ENCODE data around the gene HAND2. TPM values are rescaled to one million over a fixed set of nuclear protein-coding genes. Genes with fewer than 3 reads are reported as not detected.

The HAND2 gene
- total RNA-seq, result 8.6 and 11.4 TPM in 2 replicates

DNA sequence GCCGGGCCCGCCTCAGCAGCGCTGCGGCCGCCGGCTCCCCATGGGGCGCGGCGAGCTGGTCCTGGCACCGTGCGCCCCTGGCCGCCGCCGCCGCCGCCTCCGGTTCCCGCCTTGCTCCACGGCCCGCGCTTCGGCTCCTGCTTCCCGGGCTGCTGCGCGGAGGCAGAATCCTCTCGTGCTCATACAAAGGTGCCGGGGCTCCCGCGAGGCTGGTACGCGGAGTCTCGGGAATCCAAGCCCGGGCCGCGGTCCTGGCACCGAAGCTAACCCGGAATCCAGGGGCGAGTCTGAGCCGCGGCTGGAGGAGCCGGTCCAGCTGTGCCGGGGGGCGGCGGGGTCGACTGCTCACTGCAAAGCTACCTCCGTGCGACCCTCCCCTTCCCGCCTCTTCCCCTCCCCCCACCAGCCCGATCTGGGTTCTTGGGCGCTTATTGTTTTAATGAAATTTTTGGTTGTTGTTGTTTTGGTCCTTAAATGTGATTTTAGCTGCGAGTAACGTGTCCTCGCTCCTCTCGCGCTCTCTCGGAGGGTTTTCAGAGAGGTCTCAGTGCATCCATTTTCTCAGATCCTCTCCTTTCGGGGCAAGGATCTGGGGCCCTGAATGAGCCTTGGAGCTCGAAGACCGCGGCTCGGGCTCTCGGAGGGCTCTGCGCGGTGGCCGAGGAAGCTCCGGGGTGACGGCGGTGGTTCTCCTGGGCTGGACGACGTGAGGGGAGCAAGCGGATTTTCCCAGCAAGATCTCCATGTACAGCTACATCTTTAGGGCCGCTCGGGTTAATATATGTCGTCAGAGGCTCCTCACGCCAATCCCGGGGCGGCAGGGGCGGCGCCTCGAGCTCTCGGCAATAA is at the start of gene HAND2:
HAND2 (minus strand) TSS at position 753 of the 849 bp plus-strand sequence. CDS start 940 bp downstream, outside the sequence.
- DNase-seq (ENCODE audit: low read depth, low spot score), result no peak

DNA sequence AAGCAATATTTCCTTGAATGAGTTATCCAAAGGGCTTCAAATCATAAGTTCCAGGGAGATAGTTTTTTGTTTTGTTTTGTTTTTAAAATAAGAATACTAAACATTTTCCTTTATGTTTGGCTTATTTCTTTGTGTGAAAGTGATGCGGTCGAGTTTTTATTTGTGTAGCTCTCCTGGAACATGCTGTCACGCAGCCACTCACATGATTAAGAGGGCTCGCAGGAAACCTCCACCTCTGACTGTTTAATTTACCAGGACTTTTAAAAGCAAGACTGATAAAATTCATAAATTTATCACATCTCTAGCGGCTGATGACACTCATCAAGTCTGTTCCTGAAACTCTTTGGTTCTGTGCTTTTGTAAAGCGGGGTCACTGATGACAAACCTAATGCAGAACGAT is 48.9 kb upstream of the HAND2 start:
- DNase-seq (ENCODE audit: low read depth, low spot score), result no peak

GRCh38 chr4:173577963-173578362 is 47.9 kb upstream of the HAND2 start:
- no peak for DNase-seq (ENCODE audit: low read depth, low spot score)

GRCh38 chr4:173575482-173576152 is 45.6 kb upstream of the HAND2 start:
- DNase-seq (ENCODE audit: low read depth, low spot score), result no peak

DNA sequence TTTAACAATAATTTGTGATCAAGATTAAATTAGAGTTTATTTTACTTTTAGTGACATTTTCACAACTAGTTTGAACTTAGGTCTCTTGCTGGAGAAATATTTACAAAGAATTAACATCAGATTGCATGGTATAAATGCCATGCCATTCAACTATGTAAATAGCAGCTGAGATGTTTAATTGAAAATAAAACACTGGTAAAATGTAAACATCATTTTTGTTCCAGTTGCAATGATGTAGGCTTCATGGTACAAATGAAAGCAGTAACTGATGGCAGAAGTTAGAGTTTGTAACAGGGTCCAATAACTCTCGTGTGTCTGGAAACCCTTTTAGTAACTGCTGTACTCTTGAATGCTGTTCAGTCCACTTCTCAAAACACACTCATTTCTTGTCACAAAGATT is 43.7 kb upstream of the HAND2 start:
- no peak for DNase-seq (ENCODE audit: low read depth, low spot score)

GRCh38 chr4:173573286-173573685 is 43.3 kb upstream of the HAND2 start:
- DNase-seq (ENCODE audit: low read depth, low spot score), result no peak

DNA sequence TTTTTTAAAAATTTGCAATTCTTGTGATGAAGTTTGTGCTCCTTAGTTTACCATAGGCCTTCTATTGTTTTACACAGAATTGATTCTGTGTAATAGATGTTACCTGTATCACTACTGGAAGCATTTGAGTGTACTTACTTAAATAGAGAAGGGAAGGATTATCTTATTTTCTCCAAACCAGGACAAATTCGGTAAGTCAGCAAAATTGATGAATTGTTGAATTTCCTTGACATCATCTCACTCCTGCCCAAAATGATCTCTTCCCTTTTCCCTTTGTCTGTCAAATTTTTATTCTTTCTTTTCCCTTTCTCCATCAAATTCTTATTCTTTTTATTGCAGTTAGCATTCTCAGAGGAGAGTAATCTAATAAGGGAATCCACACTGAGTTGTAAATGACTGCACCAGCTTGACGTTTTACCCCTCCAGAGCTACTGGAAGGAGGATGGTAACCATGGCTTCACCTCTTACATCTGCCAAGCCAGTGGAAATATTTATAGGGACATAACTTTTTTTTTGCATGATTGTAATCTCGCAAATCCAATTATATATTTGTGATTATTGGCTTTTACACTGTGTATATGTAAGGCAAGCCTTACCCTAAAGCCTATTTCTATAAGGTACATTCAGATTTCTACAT is 42.6 kb upstream of the HAND2 start:
- no peak for DNase-seq (ENCODE audit: low read depth, low spot score)

- DNase-seq (ENCODE audit: low read depth, low spot score), result no peak
Measured at GRCh38 chr4:173571620-173572019, 41.6 kb upstream of the HAND2 start.

DNA sequence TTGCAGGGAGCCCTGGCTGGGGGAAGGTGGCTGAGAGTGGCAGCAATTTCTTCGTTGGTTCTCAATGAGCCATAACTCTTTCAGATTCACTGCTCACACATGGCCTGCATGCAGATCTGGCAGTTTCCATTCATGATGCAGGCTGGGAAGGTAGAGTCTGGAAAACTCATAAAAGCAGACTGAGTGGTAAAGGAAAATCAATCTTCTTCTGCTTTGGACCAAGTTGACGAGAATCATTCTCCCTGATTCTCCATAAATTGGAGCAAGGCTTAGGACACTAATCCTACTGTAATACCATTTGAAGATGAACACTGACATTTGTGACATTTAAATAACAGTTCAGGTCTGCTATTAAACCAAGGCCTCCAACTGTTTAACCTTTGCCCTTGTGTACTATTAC is 35.3 kb upstream of the HAND2 start:
- DNase-seq (ENCODE audit: low read depth, low spot score), result no peak

DNA sequence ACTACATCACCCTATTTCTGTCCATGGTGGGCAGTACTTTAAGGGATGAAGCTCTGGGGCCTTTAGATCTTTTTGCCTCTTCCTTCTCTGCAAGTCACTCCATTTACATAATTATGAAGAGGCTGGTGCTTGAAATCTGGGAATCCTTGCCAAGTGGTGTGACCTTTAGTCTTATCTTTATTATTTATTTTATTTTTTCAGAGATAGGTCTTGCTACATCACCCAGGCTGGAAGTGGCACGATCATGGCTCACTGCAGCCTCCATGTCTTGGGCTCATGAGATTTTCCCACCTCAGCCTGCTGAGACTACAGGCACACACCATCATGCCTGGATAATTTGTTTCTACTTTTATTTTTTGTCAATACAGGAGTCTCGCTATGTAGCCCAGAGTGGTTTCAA is 34.4 kb upstream of the HAND2 start:
- no peak for DNase-seq (ENCODE audit: low read depth, low spot score)

- no peak for DNase-seq (ENCODE audit: low read depth, low spot score)
Measured at GRCh38 chr4:173560896-173561295, 30.9 kb upstream of the HAND2 start.

DNA sequence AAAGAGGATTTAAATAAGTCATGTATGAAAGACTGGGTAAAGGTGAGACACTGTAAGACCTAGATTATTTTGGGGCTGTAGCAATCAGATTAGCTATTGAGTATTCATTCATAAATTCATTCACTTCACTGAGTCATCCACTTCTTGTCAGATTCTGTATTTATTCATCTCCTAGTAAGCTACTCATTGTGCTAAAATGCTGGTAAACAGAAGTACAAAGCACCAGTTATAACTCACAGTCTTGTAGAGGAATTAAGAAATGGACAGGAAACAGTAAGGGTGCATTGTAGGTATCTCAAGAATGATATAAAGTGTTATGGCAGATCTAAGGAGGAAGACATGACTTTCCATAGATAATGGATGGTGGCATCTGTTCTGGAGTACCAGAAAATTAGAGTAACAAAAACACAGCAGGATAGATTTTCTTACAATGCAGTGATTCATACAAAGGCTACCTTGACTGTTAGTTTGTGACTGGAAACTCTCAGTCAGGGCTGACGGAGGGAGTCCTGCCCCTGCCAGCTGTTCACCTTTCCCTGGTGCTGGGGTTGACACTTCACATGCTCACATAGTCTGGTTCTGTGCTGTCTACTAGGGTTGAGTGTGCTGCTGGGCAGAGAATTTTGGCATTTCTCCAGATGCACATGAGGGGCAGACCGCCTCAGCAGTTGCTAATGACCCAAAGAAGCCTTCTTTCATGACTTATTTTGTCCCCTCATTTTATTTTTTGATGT is 26.5 kb upstream of the HAND2 start:
- no peak for DNase-seq (ENCODE audit: low read depth, low spot score)

DNA sequence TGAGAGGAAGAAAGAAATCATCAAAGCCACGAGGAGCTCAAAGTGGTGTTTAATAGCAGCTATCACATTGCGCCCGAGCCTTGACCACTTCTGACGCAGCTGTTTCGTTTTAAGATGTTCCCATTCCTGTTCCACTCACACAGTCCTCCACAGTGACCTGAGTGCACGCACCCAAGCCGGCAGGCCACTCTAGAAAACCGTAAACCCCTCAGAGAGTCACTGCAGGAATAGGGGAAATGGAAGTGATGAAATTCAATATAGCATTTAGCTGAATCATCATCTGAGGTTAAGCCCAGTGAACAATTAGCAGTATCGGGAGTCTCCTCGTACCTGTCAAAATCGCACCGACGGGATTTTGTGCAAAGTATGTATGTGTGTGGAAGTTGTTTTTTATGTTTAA is 17.9 kb upstream of the HAND2 start:
- DNase-seq (ENCODE audit: low read depth, low spot score), result no peak

GRCh38 chr4:173546776-173547175 is 16.7 kb upstream of the HAND2 start:
- no peak for DNase-seq (ENCODE audit: low read depth, low spot score)

DNA sequence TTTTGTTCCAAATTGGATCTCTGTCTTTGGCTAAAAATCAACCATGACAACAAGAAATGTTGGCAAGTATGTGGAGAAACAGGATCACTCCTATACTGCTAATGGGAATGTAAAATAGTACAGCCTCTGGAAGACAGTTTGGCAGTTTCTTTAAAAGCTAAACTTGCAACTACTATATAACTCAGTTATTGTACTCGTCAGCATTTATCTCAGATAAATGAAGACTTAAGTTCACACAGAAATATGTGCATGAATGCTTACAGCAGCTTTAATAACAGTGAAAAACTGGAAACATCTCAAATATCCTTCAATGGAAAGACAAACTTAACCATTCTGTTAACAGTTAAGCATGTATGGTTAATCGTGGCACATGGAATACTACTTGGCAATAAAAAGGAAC is 15.4 kb upstream of the HAND2 start:
- DNase-seq (ENCODE audit: low read depth, low spot score), result no peak

DNA sequence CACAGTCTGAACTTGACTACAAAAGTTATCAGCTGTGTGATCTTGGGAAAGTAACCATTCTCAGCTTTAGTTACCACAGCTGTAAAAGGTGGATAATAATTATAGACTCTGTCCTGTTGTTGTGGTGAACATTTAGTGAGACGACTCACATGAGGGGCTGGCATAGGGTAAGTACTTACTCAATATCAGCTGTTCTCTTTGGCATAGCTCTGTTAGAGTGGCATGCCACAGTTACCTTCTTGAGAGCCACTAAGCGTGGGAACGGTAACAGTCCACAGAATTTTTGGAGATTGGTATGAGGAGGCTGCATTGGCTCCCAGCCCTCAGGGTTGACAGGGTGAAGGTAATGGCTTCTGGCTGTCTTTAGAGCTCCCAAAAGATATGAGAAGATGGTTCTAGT is 13.2 kb upstream of the HAND2 start:
- no peak for DNase-seq (ENCODE audit: low read depth, low spot score)

DNA sequence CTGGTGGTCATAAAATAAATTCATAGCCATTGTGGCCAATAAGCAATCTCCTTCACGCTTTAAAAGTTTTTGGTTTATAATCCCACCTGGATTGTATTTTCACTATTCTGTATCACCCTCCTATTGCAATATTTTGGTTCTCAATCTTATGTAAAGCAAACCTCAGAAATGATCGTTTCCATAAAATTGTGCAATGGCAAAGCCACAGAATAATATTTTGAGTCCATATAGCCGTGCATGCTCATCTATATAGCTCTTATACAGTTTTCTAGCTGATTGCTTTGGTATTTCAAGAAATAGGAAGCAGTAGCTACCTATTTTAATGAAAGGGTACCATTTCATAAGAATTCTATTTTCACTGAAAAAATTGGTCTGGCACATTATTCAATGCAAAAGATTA is 10.0 kb upstream of the HAND2 start:
- no peak for DNase-seq (ENCODE audit: low read depth, low spot score)

GRCh38 chr4:173538909-173539445 is 8.9 kb upstream of the HAND2 start:
- DNase-seq (ENCODE audit: low read depth, low spot score), result no peak

DNA sequence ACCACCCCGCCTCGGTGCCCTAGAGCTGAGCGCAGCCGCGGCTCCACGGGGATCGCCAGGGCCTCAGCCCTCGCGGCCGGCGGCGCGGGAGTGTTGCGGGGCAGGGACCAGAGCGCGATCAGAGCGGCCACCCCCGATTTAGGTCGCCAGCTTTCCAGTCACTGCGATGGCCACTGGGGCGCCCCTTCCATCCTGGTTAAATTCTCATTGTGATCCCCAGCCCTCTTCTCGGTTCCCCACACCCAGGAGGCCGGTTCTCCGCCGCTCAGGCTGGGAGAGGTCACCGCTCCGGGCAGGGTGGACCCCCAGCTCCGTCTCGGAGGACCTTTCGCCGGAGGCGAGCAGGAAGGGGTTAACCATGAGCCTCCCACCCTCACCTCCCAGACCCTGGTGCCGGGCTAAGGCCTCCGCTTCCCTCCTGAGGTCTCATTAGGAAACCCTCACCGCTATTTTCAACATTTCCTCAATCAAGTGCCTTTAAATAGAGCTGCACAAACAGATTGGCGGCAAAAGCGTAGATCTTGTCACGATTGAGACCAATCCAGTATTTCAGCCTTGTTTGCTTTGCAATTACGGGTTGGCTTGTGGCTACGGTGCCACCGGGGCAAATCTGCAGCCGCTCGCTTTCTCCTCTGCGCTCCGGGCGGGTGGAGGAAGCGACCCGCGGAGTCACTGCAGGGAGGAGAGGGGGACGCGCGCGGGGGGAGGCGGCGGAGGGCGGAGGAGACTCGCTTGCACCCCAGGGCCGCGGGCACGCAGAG is 8.3 kb upstream of the HAND2 start:
- no peak for DNase-seq (ENCODE audit: low read depth, low spot score)

- DNase-seq (ENCODE audit: low read depth, low spot score), result no peak
Measured at GRCh38 chr4:173537613-173538147, 7.7 kb upstream of the HAND2 start.

Measured in pulmonary artery endothelial cell (primary cell).